Stimulated activated memory B cell treated with anti-CD40 and anti-IgM and Interleukin-4, amounts not matched to agents 10 μg/mL and 1 μg/mL and 100 μg/mL, for 72 hours (primary cell): ENCODE measurements around the gene MSMO1.
"Not testable (repeated sequence)": the region's sequence is repeated elsewhere in the genome, so short reads cannot be mapped to it uniquely, and the experiment has no call there.

Experiments
- ATAC-seq: fragments of 150-1000 bp; cut with Tn5 transposase; 2 replicates; pipeline ENCODE4 v1.10.0; 2021
- H3K27ac Mint-ChIP-seq: one replicate; pipeline ENCODE4 v1.8.0; 2022; ENCODE audit warnings: mild to moderate bottlenecking, mixed read lengths
- H3K27me3 Mint-ChIP-seq: one replicate; pipeline ENCODE4 v1.8.0; 2022; ENCODE audit warnings: mixed read lengths
- H3K36me3 Mint-ChIP-seq: one replicate; pipeline ENCODE4 v1.8.0; 2022; ENCODE audit warnings: mixed read lengths
- H3K4me1 Mint-ChIP-seq: one replicate; pipeline ENCODE4 v1.8.0; 2022; ENCODE audit warnings: mixed read lengths
- H3K4me3 Mint-ChIP-seq: one replicate; pipeline ENCODE4 v1.8.0; 2022; ENCODE audit warnings: mild to moderate bottlenecking, moderate library complexity, mixed read lengths
- H3K9me3 Mint-ChIP-seq: one replicate; pipeline ENCODE4 v1.8.0; 2022; ENCODE audit warnings: mixed read lengths

MSMO1 gene

GRCh38 chr4:165327211-165328100 lies at the start of gene MSMO1:
MSMO1 (plus strand) TSS chr4:165327669; CDS start chr4:165333371, 5,702 bp downstream.
- no peaks in the 10 kb centered on the region for H3K27me3 Mint-ChIP-seq
- no peaks in the 10 kb centered on the region for H3K9me3 Mint-ChIP-seq
- peaks cover 37% of the 10 kb centered on the region for H3K4me1 Mint-ChIP-seq
- H3K27ac Mint-ChIP-seq = no peak within 1 kb of the TSS
- H3K4me3 Mint-ChIP-seq = no peak within 1 kb of the TSS
- peak; percentile 100 for ATAC-seq
- peaks cover 28% of the 10 kb centered on the region for H3K36me3 Mint-ChIP-seq

GRCh38 chr4:165279531-165279930 lies 47.9 kb upstream of the MSMO1 start:
- not testable (repeated sequence) for H3K4me1 Mint-ChIP-seq, H3K27ac Mint-ChIP-seq, H3K4me3 Mint-ChIP-seq, H3K9me3 Mint-ChIP-seq, ATAC-seq, H3K27me3 Mint-ChIP-seq
- peaks cover 47% of the 10 kb centered on the region for H3K36me3 Mint-ChIP-seq

GRCh38 chr4:165284697-165285096 lies 42.8 kb upstream of the MSMO1 start:
- Mint-ChIP-seq H3K36me3 (peaks cover 48% of the 10 kb centered on the region), H3K4me1 (peaks cover 33% of the 10 kb centered on the region)
- not testable (repeated sequence) for ATAC-seq, H3K27ac Mint-ChIP-seq, H3K4me3 Mint-ChIP-seq, H3K9me3 Mint-ChIP-seq, H3K27me3 Mint-ChIP-seq

- not testable (repeated sequence) for H3K4me3 Mint-ChIP-seq, H3K9me3 Mint-ChIP-seq, H3K27me3 Mint-ChIP-seq
- ATAC-seq = peak; percentile 55
- Mint-ChIP-seq H3K36me3 (peaks cover 46% of the 10 kb centered on the region), H3K27ac (peak overlapping the region; percentile 71), H3K4me1 (peaks cover 42% of the 10 kb centered on the region)
These were observed 40.7 kb upstream of the MSMO1 start for GRCh38 chr4:165286619-165287340.

- no peak overlapping the region for H3K4me3 Mint-ChIP-seq
- H3K4me1 Mint-ChIP-seq = peaks cover 42% of the 10 kb centered on the region
- no peak for ATAC-seq
- no peaks in the 10 kb centered on the region for H3K27me3 Mint-ChIP-seq
- H3K27ac Mint-ChIP-seq = peak overlapping the region; percentile 71
- peaks cover 4% of the 10 kb centered on the region for H3K9me3 Mint-ChIP-seq
- H3K36me3 Mint-ChIP-seq = peaks cover 31% of the 10 kb centered on the region
These were observed 39.2 kb upstream of the MSMO1 start for GRCh38 chr4:165288226-165288625.

GRCh38 chr4:165288639-165289422 lies 38.6 kb upstream of the MSMO1 start:
- Mint-ChIP-seq H3K27ac (peak overlapping the region; percentile 71), H3K27me3 (no peaks in the 10 kb centered on the region), H3K4me1 (peaks cover 43% of the 10 kb centered on the region), H3K4me3 (no peak overlapping the region), H3K36me3 (peaks cover 28% of the 10 kb centered on the region), H3K9me3 (peaks cover 4% of the 10 kb centered on the region)
- ATAC-seq = no peak

- H3K27me3 Mint-ChIP-seq = no peaks in the 10 kb centered on the region
- peaks cover 2% of the 10 kb centered on the region for H3K9me3 Mint-ChIP-seq
- no peak for ATAC-seq
- no peak overlapping the region for H3K27ac Mint-ChIP-seq
- H3K4me1 Mint-ChIP-seq = peaks cover 49% of the 10 kb centered on the region
- H3K36me3 Mint-ChIP-seq = peaks cover 24% of the 10 kb centered on the region
- no peak overlapping the region for H3K4me3 Mint-ChIP-seq
These were observed 38.1 kb upstream of the MSMO1 start for GRCh38 chr4:165289423-165289785.

GRCh38 chr4:165293061-165293460 lies 34.4 kb upstream of the MSMO1 start:
- ATAC-seq = no peak
- Mint-ChIP-seq H3K9me3 (no peaks in the 10 kb centered on the region), H3K27ac (no peak overlapping the region), H3K36me3 (peaks cover 27% of the 10 kb centered on the region), H3K4me1 (peaks cover 37% of the 10 kb centered on the region), H3K4me3 (no peak overlapping the region), H3K27me3 (no peaks in the 10 kb centered on the region)

GRCh38 chr4:165293927-165294649 lies 33.4 kb upstream of the MSMO1 start:
- Mint-ChIP-seq H3K4me1 (peaks cover 30% of the 10 kb centered on the region), H3K27me3 (no peaks in the 10 kb centered on the region), H3K9me3 (no peaks in the 10 kb centered on the region), H3K36me3 (peaks cover 30% of the 10 kb centered on the region), H3K4me3 (no peak overlapping the region), H3K27ac (peak overlapping the region; percentile 72)
- ATAC-seq = no peak

GRCh38 chr4:165294907-165295306 lies 32.6 kb upstream of the MSMO1 start:
- H3K4me1 Mint-ChIP-seq = peaks cover 30% of the 10 kb centered on the region
- no peaks in the 10 kb centered on the region for H3K9me3 Mint-ChIP-seq
- peak overlapping the region; percentile 54 for H3K4me3 Mint-ChIP-seq
- H3K36me3 Mint-ChIP-seq = peaks cover 36% of the 10 kb centered on the region
- peak; percentile 73 for ATAC-seq
- peak overlapping the region; percentile 72 for H3K27ac Mint-ChIP-seq
- no peaks in the 10 kb centered on the region for H3K27me3 Mint-ChIP-seq

GRCh38 chr4:165297626-165298025 lies 29.8 kb upstream of the MSMO1 start:
- H3K9me3 Mint-ChIP-seq = no peaks in the 10 kb centered on the region
- peaks cover 29% of the 10 kb centered on the region for H3K4me1 Mint-ChIP-seq
- H3K27ac Mint-ChIP-seq = no peak overlapping the region
- peaks cover 39% of the 10 kb centered on the region for H3K36me3 Mint-ChIP-seq
- no peak overlapping the region for H3K4me3 Mint-ChIP-seq
- ATAC-seq = no peak
- H3K27me3 Mint-ChIP-seq = no peaks in the 10 kb centered on the region

- Mint-ChIP-seq H3K4me3 (no peak overlapping the region), H3K9me3 (no peaks in the 10 kb centered on the region), H3K4me1 (peaks cover 20% of the 10 kb centered on the region), H3K36me3 (peaks cover 46% of the 10 kb centered on the region), H3K27me3 (no peaks in the 10 kb centered on the region), H3K27ac (no peak overlapping the region)
- ATAC-seq = no peak
These were observed 27.9 kb upstream of the MSMO1 start for GRCh38 chr4:165299399-165300060.

- Mint-ChIP-seq H3K36me3 (peaks cover 45% of the 10 kb centered on the region), H3K9me3 (no peaks in the 10 kb centered on the region), H3K4me3 (peak overlapping the region; percentile 27), H3K27me3 (no peaks in the 10 kb centered on the region), H3K4me1 (peaks cover 7% of the 10 kb centered on the region), H3K27ac (no peak overlapping the region)
- peak; percentile 62 for ATAC-seq
These were observed 25.6 kb upstream of the MSMO1 start for GRCh38 chr4:165301833-165302232.

- no peak overlapping the region for H3K4me3 Mint-ChIP-seq
- H3K27me3 Mint-ChIP-seq = no peaks in the 10 kb centered on the region
- no peaks in the 10 kb centered on the region for H3K9me3 Mint-ChIP-seq
- no peak overlapping the region for H3K27ac Mint-ChIP-seq
- ATAC-seq = no peak
- peaks cover 7% of the 10 kb centered on the region for H3K4me1 Mint-ChIP-seq
- peaks cover 45% of the 10 kb centered on the region for H3K36me3 Mint-ChIP-seq
These were observed 24.8 kb upstream of the MSMO1 start for GRCh38 chr4:165302658-165303057.
